Hindlimb muscle (tissue), 1 donor: ENCODE measurements around the gene ATP9A. TPM values are rescaled to one million over a fixed set of nuclear protein-coding genes. Genes with fewer than 3 reads are reported as not detected.
A peak's percentile ranks its signal among the peaks of the same experiment; 100 is the strongest.
"Not testable (repeated sequence)": the region's sequence is repeated elsewhere in the genome, so short reads cannot be mapped to it uniquely, and the experiment has no call there.

ENCODE experiments used
- DNase-seq: peaks from one replicate; pipeline ENCODE4 v3.0.0-alpha.2; 2013
- polyA plus RNA-seq: library from polyadenylated mRNA; unstranded; fragments of 120-200 nt; gene quantifications from one replicate; pipeline ENCODE4 v1.2.1, GENCODE V29; 2013; ENCODE audit not compliant: insufficient read length

ATP9A gene
- polyA plus RNA-seq, 1 donor: 80.0 TPM

DNA sequence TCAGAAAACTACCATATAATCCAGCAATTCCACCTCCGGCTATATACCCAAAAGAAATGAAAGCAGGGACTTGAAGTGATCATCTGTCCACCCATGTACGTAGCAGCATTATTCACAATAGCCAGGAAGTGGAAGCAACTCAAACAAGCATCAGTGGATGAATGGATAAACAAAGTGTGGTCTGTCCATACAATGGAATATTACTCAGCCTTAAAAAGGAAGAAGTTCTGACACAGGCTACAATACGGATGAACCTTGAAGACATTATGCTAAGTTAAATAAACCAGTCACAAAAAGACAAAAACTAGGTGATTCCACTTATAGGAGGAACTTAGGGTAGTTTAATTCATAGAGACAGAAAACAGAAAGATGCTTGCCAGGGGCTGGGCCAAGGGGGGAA, 76.5 kb downstream of the ATP9A start:
- DNase-seq: no peak

DNA sequence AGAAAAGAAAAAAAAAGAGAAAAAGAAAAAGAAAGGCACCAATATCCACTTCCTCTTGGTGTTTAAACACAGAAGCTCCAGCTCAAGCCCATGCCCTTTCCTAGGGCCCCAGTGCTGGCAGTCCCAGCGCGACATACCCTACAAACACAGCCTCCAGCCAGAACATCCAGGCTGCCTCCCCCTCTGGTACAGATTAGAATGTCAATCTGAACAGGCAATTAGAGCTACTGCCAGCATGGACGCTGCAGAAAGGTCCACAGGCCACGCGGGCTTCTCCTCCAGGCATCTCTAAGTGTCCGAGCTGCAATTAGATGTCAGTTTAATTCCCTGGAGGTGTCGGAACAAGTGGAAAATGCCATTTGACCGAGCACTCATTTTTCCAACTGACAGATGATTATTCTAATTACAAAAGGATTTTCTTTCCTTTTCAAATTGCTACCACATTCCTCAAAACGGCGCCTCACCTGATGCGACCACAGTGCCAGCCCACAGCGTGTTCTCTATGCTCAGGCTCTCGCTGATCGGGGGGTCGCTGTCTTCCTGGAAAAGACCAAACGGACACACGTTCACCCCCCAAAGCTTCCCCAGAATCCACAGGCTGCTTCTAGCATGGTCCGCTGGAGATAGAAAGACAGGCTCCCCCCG, 79.5 kb downstream of the ATP9A start:
- no peak for DNase-seq

DNA sequence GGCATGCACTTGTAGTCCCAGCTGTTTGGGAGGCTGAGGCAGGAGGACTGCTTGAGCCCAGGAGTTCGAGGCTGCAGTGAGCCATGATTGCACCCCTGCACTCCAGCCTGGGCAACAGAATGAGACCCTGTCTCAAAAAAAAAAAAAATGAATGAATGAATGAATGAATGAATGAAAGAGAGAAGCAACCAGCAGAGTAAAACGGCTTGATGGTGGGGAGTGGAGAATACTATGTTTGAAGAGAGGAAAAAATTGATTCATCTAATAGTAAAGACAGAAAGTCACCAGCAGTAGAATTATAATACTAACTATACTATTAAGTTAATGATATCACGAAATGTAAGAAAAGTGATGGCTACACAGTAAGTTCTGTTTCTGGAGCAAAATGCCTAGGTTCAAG, 80.6 kb downstream of the ATP9A start:
- no peak for DNase-seq

DNA sequence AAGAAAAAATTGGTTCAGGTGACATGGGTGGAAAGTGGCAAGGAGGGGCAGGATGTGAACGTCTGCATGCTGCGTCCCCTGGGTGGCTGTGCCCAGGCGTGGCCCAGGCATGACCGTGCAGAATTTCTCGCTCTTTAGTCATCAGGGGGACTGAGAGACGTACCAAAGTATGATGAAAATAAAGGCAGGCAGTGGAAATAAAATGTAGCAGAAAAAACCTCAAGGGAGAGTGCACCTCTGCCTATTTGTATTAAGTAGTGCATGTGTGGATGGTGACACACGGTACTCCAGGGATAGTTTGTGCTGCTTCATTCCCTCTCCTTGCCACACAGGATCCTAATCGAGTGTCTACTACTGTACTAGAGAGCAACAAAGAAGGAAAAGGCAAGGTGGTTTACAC, 81.1 kb downstream of the ATP9A start:
- no peak for DNase-seq

DNA sequence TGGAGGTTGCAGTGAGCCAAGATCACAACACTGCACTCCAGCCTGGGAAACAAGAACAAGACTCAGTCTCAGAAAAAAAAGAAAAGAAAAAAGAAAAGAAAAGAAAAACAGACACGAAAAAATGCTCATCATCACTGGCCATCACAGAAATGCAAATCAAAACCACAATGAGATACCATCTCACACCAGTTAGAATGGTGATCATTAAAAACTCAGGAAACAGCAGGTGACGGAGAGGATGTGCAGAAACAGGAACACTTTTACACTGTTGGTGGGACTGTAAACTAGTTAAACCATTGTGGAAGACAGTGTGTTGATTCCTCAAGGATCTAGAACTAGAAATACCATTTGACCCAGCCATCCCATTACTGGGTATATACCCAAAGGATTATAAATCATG, 82.7 kb downstream of the ATP9A start:
- not testable (repeated sequence) for DNase-seq

DNA sequence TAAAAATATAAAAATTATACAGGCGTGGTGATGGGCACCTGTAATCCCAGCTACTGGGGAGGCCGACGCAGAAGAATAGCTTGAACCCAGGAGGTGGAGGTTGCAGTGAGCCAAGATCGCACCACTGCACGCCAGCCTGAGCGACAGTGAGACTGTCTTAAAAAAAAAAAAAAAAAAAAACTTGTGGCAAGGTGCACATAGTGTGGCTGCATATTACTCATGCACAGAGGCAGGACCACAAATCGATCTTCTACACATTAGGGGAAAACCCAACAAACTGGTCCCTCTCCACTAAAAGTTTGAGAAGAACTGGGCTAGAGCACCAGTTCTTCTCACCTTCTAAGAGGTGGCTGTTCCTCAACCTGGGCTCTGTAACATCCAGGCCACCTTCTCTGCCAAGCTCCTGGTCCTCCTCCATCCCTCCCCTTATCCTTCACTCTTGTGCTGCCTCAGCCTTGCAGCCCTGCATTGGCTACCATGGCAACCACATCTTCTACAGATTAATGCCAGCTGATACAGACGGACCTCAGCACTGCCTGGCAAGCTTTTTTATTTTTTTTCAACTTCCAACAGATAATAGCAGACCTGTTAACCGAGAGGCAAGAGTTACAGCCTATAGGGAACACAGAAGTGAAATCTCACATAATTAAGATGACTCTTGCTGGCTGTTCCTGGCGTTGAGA, 88.0 kb downstream of the ATP9A start:
- no peak for DNase-seq

DNA sequence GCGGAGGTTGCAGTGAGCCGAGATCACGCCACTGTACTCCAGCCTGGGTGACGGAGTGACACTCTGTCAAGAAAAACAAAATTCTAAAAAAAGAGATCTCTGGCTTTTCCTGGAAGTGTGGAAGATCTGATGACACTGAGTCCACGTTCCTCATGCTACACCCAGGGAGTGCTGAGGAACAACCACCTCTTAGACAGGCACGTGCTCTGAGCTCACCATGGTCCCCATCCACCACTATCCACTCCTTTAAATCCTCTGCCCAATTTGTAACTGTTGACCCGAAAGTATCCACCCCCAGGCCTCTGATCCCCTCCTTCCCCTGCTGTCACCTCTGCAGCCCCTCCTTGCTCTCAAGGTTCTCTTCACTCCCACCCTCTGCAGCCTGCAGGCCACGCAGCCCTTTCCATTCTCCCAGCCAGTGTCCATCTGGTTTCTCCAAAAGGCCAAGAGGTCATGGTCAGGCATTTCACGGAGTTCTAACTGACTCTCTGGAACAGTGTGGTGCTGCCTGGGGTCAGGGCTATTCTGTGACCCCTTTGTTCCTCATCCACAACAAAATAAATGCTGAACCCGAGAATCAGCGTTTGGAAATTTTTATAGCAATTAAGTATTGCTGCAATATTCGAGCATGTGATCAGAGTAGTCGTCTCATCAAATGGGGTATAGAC, 88.8 kb downstream of the ATP9A start:
- DNase-seq: no peak

DNA sequence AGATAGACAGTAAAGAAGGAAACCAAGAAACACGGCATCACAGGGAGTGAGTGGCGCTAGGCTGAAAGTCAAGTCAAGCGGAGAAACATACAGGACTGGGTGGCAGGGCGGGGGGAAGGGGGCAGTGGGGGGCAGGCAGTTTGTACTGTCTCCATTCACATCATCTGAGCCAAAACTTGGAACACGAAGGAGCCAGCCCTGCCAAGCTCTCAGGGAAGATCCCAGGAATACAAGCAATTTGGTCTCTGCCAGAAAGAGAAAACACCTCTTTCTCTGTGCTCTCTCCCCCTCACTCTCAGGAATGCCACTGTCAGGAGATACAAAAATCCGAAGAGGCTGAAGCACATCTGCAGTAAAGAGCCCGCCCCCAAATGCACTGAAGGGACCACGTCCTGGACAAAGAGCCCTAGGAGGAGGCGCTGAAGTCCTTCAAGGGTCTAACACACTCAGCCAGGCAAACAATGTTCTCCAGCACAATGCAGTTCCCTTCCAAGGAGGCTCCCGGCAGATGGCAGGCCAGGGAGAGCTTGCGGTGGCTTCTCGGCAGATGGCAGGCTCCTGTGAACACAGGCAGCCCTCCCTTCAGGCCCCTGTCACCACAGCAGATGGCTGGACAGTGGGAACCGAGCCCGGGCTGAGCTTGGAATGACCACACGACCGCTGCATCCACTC, 90.0 kb downstream of the ATP9A start:
- peak; percentile 56 for DNase-seq

DNA sequence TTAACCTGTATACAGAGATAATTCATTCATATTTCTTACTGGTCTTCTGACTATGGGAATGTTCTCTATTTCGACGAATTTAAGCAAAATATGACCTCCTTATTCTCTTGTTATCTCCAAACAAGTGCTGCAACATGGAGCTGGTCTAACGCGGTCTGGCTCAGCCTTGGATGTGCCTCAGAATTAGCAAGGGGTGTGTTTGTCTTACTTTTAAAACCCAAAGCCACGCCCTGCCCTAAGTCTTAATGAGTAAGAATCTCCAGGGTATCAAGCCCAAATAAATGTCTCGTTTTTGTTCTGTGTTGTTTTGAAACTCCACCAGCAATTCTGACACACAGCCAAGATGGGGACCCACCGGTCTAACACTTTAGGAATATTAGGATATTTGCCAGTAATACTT, 99.2 kb downstream of the ATP9A start:
- no peak for DNase-seq

DNA sequence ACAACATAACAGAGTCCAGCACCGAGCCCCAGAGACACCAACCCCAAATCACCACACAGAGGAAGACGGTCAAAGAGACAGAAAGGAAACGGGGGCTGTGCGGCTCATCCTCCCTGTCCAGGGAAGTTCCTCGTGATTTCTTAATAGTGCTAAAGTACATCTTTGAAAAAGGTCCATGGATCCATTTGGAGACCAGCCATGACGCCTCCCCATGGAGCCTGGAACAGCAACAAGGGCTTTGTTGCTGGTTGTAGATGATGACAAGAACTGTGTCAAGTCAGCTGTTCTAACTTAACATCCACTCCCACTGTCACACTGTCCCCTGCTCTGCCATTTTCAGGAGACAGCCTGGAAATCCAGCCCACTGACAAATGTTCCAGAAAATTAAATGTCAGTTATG, 99.7 kb downstream of the ATP9A start:
- no peak for DNase-seq

DNA sequence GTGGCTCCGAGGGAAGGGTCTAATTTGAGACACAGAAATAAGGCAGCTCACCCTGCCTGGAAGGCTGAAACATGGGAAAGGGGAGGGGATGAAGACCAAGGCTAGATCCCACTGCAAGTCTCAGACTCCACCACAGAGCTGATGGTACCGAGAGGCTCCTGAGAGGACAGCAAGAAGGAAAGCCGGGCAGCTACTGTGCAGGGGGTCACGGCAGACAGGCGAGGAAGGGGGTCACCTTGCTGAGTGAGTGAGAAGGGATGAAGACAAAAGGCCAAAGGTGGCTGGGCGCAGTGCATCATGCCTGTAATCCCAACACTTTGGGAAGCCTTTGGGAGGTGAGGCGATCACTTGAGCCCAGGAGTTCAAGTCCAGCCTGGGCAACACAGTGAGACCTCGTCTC, 100.7 kb downstream of the ATP9A start:
- DNase-seq: no peak

DNA sequence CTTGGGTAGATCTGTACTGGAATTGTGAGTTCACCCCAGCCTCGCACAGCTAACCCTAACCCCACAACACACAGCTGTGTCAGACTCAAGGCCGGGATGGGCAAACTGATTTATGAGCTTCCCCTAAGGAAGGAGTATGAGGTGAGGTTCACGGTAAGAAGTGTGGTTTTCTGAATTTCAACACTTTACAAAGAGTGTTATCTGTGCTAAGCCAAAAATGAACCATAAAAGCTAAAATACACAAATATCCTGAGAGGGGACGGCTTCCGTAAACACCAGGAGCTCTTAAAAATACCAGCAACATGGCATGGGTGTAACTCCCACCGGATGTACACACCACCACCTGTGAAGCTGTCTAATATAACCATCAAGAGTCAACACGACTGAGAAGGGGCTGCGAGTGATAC, 101.2 kb downstream of the ATP9A start:
- no peak for DNase-seq

DNA sequence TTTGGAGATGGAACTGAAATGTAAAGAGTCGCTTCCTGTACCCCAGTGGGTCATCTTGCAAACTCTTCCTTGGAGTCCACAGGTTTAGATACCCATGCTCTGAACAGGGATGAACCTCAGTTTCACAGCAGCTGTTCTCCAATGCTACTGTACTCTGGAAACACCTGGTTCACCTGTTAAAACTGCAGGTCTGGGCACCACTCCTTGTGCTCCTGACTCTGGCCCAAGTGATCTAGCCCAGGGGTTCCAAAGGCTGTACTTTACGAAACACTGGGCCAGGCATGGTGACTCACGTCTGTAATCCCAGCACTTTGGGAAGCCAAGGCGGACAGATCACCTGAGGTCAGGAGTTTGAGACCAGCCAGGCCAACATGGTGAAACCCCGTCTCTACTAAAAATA, 102.1 kb downstream of the ATP9A start:
- DNase-seq: no peak

DNA sequence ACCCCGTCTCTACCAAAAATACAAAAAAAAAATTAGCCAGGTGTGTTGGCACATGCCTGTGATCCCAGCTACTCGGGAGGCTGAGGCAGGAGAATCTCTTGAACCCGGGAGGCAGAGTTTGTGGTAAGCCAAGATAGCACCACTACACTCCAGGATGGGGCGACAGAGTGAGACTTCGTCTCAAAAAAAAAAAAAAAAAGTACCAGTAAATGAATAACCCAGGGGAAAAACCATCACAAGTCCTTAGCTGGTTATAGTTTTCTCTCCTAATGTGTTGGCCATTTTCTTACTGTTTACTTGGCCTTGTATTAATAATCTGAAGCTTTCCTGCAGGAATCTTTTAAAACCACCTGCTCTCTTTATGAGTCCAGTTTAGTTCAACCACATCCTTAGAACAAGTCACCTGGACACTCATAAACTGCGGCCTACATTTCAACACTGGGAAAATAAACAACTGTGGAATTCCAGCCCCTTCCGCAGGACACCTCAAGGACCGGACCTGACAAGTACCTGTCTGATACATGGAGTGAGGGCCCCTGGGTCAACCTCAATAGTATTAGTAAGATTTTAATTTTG, 102.6 kb downstream of the ATP9A start:
- no peak for DNase-seq

DNA sequence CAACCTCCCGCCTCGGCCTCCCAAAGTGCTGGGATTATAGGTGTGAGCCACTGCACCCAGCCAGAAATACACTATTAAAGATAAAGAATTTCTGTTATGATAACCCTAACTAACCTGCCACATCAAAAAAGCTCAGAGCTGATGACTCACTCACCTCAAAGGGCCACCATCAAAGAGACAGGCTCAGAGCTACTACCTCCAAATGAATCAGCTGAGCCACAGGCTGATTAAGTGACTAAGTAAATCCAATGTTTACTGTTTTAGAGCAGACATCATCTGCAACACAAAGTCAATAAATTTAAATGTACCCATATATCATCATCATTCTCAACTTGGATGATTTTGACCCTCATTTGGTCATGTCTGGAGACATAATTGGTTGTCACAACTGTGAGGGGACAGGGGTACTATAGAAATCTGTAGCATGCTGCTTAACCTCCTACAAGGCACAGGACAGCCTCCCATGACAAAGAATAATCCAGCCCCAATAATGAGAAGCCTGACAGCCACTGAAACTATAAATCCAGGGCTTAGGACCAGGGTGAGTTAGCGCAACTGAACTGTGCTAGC, 106.5 kb downstream of the ATP9A start:
- no peak for DNase-seq

DNA sequence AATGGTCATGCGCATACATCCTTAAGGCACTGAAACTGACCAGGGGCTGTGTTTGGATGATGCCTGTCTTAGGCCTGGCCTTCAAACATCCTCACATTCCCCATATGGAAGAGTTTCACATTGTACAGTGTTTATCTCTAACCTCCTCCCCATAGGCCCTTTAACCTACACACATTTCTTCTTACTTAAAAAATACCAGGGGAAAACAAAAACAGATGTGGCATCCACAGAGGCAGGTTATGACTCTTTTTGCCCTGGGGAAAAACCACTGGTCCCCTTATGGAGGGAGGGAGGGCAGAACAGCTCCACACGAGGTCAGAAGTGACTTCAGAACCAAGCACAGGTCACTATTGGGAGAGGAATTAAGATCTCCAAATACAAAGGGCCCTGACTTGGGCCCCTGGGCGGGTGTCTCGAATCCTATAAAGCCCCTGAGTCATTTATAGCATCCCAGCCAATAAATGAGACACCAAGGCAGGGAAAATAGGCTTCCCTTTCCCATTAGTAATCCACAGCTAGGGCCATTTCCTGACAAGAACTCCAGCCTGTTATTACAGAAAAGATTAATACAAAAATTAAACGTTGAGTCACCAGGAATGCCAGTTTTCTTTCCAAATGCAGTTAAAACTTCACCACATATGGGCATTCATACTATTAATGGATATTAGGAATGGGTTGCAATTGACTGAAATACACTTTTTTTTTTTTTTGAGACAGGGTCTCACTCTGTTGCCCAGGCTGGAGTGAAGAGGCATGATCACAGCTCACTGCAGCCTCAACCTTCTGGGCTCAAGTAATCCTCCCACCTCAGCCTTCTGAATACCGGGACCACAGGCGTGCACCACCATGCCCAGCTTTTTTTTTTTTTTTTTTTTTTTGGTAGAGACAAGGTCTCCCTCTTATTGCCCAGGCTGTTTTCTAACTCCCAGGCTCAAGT, 107.2 kb downstream of the ATP9A start:
- DNase-seq: no peak

DNA sequence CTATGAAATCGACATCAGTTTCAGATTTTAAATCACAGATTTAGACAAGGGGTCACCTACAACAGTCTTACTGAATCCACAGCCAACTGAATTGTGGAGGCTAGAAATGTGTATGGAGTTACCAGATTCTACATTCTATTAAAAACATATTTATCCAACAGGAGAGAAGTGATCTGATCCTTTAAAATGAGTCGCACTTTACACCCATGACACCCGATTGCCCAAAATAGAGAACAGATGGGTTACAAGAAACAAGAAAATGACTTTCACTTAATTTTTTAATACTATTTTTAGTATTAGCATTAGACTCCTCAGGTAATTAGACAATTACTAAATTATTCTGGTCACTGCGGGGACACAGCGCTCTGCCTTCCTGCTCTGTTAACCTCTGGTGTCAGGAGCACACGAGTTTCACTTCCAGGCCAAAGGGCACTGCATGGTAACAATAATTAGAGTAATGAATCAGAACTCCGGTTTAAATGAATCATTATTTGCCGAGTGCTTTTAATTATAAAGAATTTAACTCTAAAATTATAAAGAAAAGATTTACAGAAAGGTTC, 108.6 kb downstream of the ATP9A start:
- DNase-seq: no peak

DNA sequence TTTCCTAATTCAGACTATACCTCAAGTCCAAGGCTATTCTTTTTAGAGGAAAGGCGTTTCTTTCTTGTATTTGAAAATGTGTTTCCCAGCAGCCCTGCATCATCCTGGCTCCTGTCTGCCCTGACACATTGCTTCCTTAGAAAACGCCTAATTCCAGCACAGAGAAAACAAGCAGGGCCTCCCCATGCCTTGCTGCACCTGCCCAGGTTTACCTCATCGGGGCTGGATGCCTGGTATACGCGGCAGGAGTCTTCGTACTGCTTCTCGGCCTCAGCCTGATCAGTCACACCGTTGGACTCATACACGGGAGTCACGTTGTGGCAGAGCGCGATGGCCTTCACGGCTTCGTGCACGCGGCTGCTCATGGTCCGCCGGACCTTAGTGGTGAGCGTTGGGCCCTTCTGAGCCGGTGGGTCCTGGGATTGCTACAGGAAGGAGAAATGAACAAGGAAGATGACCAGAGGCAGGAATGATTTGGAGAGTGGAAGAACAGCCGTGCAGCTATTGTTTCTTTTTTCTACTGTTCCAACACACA, 111.4 kb downstream of the ATP9A start:
- DNase-seq: no peak

DNA sequence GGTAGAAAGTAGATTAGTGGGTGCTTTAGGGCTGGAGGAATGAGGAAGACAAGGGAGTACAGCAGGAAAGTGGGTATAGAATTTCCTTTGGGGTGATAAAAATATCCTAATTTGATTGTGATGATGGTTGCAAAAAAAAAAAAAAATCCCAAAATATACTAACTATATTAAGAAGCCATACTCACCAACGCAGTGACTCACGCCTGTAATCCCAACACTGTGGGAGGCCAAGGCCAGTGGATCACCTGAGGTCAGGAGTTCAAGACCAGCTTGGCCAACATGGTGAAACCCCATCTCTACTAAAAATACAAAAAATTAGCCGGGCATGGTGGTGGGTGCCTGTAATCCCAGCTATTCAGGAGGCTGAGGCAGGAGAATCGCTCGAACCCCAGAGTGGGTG, 112.1 kb downstream of the ATP9A start:
- not testable (repeated sequence) for DNase-seq

DNA sequence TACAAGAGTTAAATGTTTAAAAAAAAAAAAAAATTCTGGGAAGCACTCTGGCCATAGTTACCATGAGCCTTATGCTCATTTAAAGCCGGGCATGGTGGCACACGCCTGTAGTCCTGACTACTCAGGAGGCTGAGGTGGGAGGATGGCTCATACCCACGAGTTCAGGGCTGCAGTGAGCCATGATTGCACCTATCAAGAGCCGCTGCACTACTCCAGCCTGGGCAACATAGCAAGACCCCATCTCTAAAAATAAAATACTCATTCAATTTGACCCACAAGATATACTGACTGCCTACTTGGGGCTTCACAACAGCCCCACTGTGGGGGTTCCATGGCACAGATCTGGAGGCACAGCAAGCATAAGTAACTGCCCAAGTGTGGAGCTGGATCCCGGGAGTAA, 113.7 kb downstream of the ATP9A start:
- no peak for DNase-seq

DNA sequence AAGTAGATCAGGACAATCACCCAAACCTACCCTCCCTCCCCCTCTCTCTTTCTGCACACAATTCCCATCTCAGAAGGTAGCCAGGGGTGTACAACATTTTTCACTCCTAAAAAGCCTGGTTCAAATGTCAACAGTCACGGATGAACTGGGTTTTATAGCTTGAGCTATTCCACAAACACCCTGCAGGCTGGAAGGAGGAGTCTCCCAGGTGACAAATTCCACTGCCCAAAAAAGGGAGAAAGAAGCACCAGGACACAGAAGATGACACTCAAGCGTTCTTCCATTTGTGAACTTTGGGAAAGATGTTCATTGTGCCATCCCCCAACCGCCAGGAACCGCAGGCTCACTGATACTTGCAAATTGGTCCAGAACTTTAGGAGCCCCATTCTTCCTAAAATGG, 114.1 kb downstream of the ATP9A start:
- DNase-seq: no peak
